Aorta (tissue), 4 donors: Measurements from ENCODE around the gene OR52A1. TPM values are rescaled to one million over a fixed set of nuclear protein-coding genes. Genes with fewer than 3 reads are reported as not detected.

Experiments
- polyA plus RNA-seq, 2 donors: library from polyadenylated mRNA; stranded (reverse); fragments of 200-250 nt; gene quantifications; one replicate each; pipeline ENCODE4 v1.2.3, GENCODE V29; 2013
- total RNA-seq, 2 donors: library from RNA; stranded (reverse); fragmentation: NEBNext Ultra II Directional; extraction: Animal tissue kit (Norgen Biotek cat#: 25700); gene quantifications; one replicate each; pipeline ENCODE4 v1.2.1, GENCODE V29; 2021
- donor health status: healthy with polysubstance abuse.
- donor health status: Bipolar disorder and iron deficiency.
- donor health status: DM: no; HTN: no; CAD: no.
- donor health status: DM: yes; HTN: yes; CAD: no.

The OR52A1 gene
- total and polyA plus RNA-seq, 4 donors: not detected

Other genes starting within 250 kb of the OR52A1 start
- gene OR51G2, start 235.4 kb downstream of the OR52A1 start, total RNA-seq: not detected
- gene OR51G2, start 235.4 kb downstream of the OR52A1 start, polyA plus RNA-seq: not detected
- gene OR51G1, start 230.4 kb downstream of the OR52A1 start, total RNA-seq: not detected
- gene OR51G1, start 230.4 kb downstream of the OR52A1 start, polyA plus RNA-seq: not detected
- gene OR51A4, start 207.2 kb downstream of the OR52A1 start, total RNA-seq: not detected
- gene OR51A4, start 207.2 kb downstream of the OR52A1 start, polyA plus RNA-seq: not detected
- gene OR51A2, start 199.0 kb downstream of the OR52A1 start, total RNA-seq: not detected
- not detected for gene OR51A2, start 199.0 kb downstream of the OR52A1 start, polyA plus RNA-seq
- not detected for gene OR51L1, start 159.9 kb downstream of the OR52A1 start, total RNA-seq
- gene OR51L1, start 159.9 kb downstream of the OR52A1 start, polyA plus RNA-seq: not detected
- not detected for gene OR52J3, start 108.2 kb downstream of the OR52A1 start, total RNA-seq
- not detected for gene OR52J3, start 108.2 kb downstream of the OR52A1 start, polyA plus RNA-seq
- gene OR52E2, start 95.1 kb downstream of the OR52A1 start, total RNA-seq: not detected
- not detected for gene OR52E2, start 95.1 kb downstream of the OR52A1 start, polyA plus RNA-seq
- not detected for gene OR52E1, start 85.2 kb downstream of the OR52A1 start, total RNA-seq
- not detected for gene OR52E1, start 85.2 kb downstream of the OR52A1 start, polyA plus RNA-seq
- gene OR52A5, start 16.4 kb downstream of the OR52A1 start, total RNA-seq: not detected
- gene OR52A5, start 16.4 kb downstream of the OR52A1 start, polyA plus RNA-seq: not detected
- not detected for gene OR51V1, start 45.9 kb upstream of the OR52A1 start, total RNA-seq
- gene OR51V1, start 45.9 kb upstream of the OR52A1 start, polyA plus RNA-seq: not detected
- 1,000 to 10,000 TPM in 1 of 2 donors, 100 to 1,000 TPM in 1; 649 to 2,087 TPM for gene HBB, start 72.3 kb upstream of the OR52A1 start, total RNA-seq
- gene HBB, start 72.3 kb upstream of the OR52A1 start, polyA plus RNA-seq: 10 to 100 TPM; 12.6 to 26.3 TPM
- 1 to 10 TPM in 1 of 2 donors, not detected in 1; 8.4 TPM for gene HBD, start 79.7 kb upstream of the OR52A1 start, total RNA-seq
- not detected for gene HBD, start 79.7 kb upstream of the OR52A1 start, polyA plus RNA-seq
- not detected for gene HBG1, start 95.1 kb upstream of the OR52A1 start, total RNA-seq
- not detected for gene HBG1, start 95.1 kb upstream of the OR52A1 start, polyA plus RNA-seq
- under 1 TPM in 1 of 2 donors, not detected in 1; 0.78 TPM for gene HBG2, start 100.0 kb upstream of the OR52A1 start, total RNA-seq
- under 1 TPM in 1 of 2 donors, not detected in 1; 0.23 TPM for gene HBG2, start 100.0 kb upstream of the OR52A1 start, polyA plus RNA-seq
- not detected for gene HBE1, start 115.2 kb upstream of the OR52A1 start, total RNA-seq
- not detected for gene HBE1, start 115.2 kb upstream of the OR52A1 start, polyA plus RNA-seq
- not detected for gene OR51B4, start 147.2 kb upstream of the OR52A1 start, total RNA-seq
- not detected for gene OR51B4, start 147.2 kb upstream of the OR52A1 start, polyA plus RNA-seq
- gene OR51B2, start 169.5 kb upstream of the OR52A1 start, total RNA-seq: not detected
- not detected for gene OR51B2, start 169.5 kb upstream of the OR52A1 start, polyA plus RNA-seq
- 1 to 10 TPM in 1 of 2 donors, under 1 TPM in 1; 0.71 to 1.2 TPM for gene OR51B5, start 188.8 kb upstream of the OR52A1 start, total RNA-seq
- gene OR51B5, start 188.8 kb upstream of the OR52A1 start, polyA plus RNA-seq: not detected
- gene OR51B6, start 196.8 kb upstream of the OR52A1 start, total RNA-seq: not detected
- not detected for gene OR51B6, start 196.8 kb upstream of the OR52A1 start, polyA plus RNA-seq
- gene OR51M1, start 229.1 kb upstream of the OR52A1 start, total RNA-seq: not detected
- gene OR51M1, start 229.1 kb upstream of the OR52A1 start, polyA plus RNA-seq: not detected